Measurements from ENCODE around the gene PINLYP. TPM values are rescaled to one million over a fixed set of nuclear protein-coding genes. Genes with fewer than 3 reads are reported as not detected.

The PINLYP gene
- total RNA-seq, 1 experiment from 2014 or later: 0.17 TPM

DNA sequence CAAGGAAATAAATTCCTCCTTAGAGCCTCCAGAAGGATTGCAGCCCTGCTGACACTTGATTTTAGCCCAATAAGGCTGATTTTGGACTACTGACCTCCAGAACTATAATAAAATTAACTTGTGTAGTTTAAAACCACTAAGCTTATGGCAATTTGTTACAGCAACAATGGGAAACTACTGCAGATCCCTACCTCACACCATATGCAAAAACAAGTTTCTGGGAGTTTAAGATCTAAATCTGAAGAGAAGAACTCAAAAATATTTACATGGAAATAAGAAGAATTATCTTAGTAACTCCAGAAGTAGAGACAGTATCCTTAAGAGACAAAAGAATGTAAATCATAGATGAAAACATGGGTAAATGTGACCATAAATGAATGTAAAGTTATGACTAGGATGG, 36.7 kb upstream of the PINLYP start:
- TF ChIP-seq CEBPB (IDR thresholded peaks at IDR 0.05; ENCODE audit: low read depth): no peak
- no peak for TF ChIP-seq EZH2 (IDR thresholded peaks at IDR 0.05)
- no peak for TF ChIP-seq EGR1 (IDR thresholded peaks at IDR 0.05; ENCODE audit: low read depth)
- TF ChIP-seq REST (IDR thresholded peaks at IDR 0.05; ENCODE audit: low read depth): no peak
- no peak for TF ChIP-seq TCF7L2 (IDR thresholded peaks at IDR 0.05; ENCODE audit: borderline replicate concordance, extremely low read depth, insufficient read depth, insufficient read length)
- TF ChIP-seq POLR2A (IDR thresholded peaks at IDR 0.05; ENCODE audit: borderline replicate concordance, extremely low read depth, insufficient read depth, insufficient read length): no peak
- DNase-seq (ENCODE audit: low read depth, low spot score): no peak
- H3K4me3 ChIP-seq (replicated peaks in 1 of 2; ENCODE audit: low read depth in 1 of 2, low read length in 2 of 2): no peak overlapping the region
- H3K4me2 ChIP-seq (ENCODE audit: low read length): no peak overlapping the region
- RAD21 ChIA-PET (ENCODE audit: low non-redundant PET in 1 of 2, low total read pairs in 2 of 2, uncharacterized antibody in 2 of 2, unreplicated experiment in 2 of 2): no interaction called here
- no peaks in the 10 kb centered on the region for H3K27me3 ChIP-seq (ENCODE audit: insufficient read depth, low read length)
- no peaks in the 10 kb centered on the region for H3K9me2 ChIP-seq (ENCODE audit: insufficient read depth)
- no peaks in the 10 kb centered on the region for H4K20me1 ChIP-seq (ENCODE audit: insufficient read depth)
- no peaks in the 10 kb centered on the region for H3K9me3 ChIP-seq (ENCODE audit: control insufficient read depth in 1 of 2, insufficient read depth in 1 of 2, low read depth in 1 of 2, low read length in 2 of 2)
- H2AFZ ChIP-seq (ENCODE audit: low read depth, low read length, poor library complexity, severe bottlenecking): no peak overlapping the region
- peaks cover 3 to 14% of the 10 kb centered on the region in 2 experiments; a peak in 3 of 4 replicates for H3K36me3 ChIP-seq (ENCODE audit: control insufficient read depth in 1 of 2, insufficient read depth in 2 of 2, low read length in 2 of 2)
- no TSS peak for BruUV-seq (replicated peaks)
- no peaks in the 10 kb centered on the region for H3K79me2 ChIP-seq (ENCODE audit: insufficient read depth, low read length)
- intact Hi-C loops (cut with micrococcal nuclease): loop anchor here (5.0 to 10.0 kb wide), 2 partner anchors 126 to 183 kb away; no protein-coding TSS in a partner anchor
- peaks cover 6 to 7% of the 10 kb centered on the region in 2 experiments; a peak in 3 of 4 replicates for H3K4me1 ChIP-seq (ENCODE audit: control insufficient read depth in 1 of 2, insufficient read depth in 2 of 2, low read length in 2 of 2)
- POLR2A ChIA-PET: no interaction called here
- ATAC-seq: no peak
- CTCF ChIA-PET: interaction anchor here (4.5 kb wide), 1 partner anchor 17 kb away, joined by 18 read pairs; no protein-coding TSS in a partner anchor
- no peak overlapping the region for H3K27ac ChIP-seq (ENCODE audit: low read depth, low read length)
- H3K9ac ChIP-seq (ENCODE audit: low read length): no peak overlapping the region

DNA sequence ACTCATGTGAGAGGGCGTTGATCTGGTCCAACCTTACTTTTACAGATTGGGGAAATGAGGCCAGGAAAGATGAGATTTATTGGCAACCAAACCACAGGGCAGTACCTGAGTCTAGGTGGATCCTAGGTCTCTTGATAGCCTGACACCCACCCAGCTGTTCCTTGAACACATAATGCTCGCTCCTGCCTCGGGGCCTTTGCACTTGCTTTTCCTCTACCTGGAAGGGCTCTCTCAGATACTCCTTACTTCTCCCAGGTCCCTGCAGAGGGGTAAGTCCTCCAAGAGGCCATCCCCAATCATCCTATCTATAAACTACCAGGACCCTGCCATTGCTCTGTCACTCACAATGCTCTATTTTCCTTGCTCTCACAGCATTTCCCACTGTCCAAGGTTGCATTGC, 35.2 kb upstream of the PINLYP start:
- H3K27me3 ChIP-seq (ENCODE audit: insufficient read depth, low read length): no peaks in the 10 kb centered on the region
- no peak for DNase-seq (ENCODE audit: low read depth, low spot score)
- H3K4me1 ChIP-seq (ENCODE audit: control insufficient read depth in 1 of 2, insufficient read depth in 2 of 2, low read length in 2 of 2): no peaks in the 10 kb centered on the region
- H3K4me2 ChIP-seq (ENCODE audit: low read length): no peak overlapping the region
- no peaks in the 10 kb centered on the region for H4K20me1 ChIP-seq (ENCODE audit: insufficient read depth)
- ChIA-PET POLR2A (no interaction called here), CTCF (no interaction called here), RAD21 (ENCODE audit: low non-redundant PET in 1 of 2, low total read pairs in 2 of 2, uncharacterized antibody in 2 of 2, unreplicated experiment in 2 of 2) (no interaction called here)
- intact Hi-C loops (cut with micrococcal nuclease): no loop called here
- H2AFZ ChIP-seq (ENCODE audit: low read depth, low read length, poor library complexity, severe bottlenecking): no peak overlapping the region
- H3K9me2 ChIP-seq (ENCODE audit: insufficient read depth): no peaks in the 10 kb centered on the region
- H3K79me2 ChIP-seq (ENCODE audit: insufficient read depth, low read length): no peaks in the 10 kb centered on the region
- BruUV-seq (replicated peaks): no TSS peak
- no peak for ATAC-seq
- H3K27ac ChIP-seq (ENCODE audit: low read depth, low read length): no peak overlapping the region
- no peaks in the 10 kb centered on the region for H3K9me3 ChIP-seq (ENCODE audit: control insufficient read depth in 1 of 2, insufficient read depth in 1 of 2, low read depth in 1 of 2, low read length in 2 of 2)
- no peak overlapping the region for H3K4me3 ChIP-seq (replicated peaks in 1 of 2; ENCODE audit: low read depth in 1 of 2, low read length in 2 of 2)
- H3K9ac ChIP-seq (ENCODE audit: low read length): no peak overlapping the region
- peaks cover 3 to 14% of the 10 kb centered on the region in 2 experiments; a peak in 3 of 4 replicates for H3K36me3 ChIP-seq (ENCODE audit: control insufficient read depth in 1 of 2, insufficient read depth in 2 of 2, low read length in 2 of 2)
- TF ChIP-seq EZH2phosphoT487 (IDR thresholded peaks at IDR 0.05; ENCODE audit: borderline replicate concordance) (no peak), CBX3 (IDR thresholded peaks at IDR 0.05; ENCODE audit: low read depth) (no peak), EGR1 (IDR thresholded peaks at IDR 0.05; ENCODE audit: low read depth) (no peak), EZH2 (IDR thresholded peaks at IDR 0.05) (no peak), CEBPB (IDR thresholded peaks at IDR 0.05; ENCODE audit: low read depth) (no peak)
- TF ChIP-seq, protein P1, sequence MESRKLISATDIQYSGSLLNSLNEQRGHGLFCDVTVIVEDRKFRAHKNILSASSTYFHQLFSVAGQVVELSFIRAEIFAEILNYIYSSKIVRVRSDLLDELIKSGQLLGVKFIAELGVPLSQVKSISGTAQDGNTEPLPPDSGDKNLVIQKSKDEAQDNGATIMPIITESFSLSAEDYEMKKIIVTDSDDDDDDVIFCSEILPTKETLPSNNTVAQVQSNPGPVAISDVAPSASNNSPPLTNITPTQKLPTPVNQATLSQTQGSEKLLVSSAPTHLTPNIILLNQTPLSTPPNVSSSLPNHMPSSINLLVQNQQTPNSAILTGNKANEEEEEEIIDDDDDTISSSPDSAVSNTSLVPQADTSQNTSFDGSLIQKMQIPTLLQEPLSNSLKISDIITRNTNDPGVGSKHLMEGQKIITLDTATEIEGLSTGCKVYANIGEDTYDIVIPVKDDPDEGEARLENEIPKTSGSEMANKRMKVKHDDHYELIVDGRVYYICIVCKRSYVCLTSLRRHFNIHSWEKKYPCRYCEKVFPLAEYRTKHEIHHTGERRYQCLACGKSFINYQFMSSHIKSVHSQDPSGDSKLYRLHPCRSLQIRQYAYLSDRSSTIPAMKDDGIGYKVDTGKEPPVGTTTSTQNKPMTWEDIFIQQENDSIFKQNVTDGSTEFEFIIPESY (IDR thresholded peaks at IDR 0.05; ENCODE audit: extremely low read depth, insufficient replicate concordance, low read length): no peak
- TF ChIP-seq, protein P2, sequence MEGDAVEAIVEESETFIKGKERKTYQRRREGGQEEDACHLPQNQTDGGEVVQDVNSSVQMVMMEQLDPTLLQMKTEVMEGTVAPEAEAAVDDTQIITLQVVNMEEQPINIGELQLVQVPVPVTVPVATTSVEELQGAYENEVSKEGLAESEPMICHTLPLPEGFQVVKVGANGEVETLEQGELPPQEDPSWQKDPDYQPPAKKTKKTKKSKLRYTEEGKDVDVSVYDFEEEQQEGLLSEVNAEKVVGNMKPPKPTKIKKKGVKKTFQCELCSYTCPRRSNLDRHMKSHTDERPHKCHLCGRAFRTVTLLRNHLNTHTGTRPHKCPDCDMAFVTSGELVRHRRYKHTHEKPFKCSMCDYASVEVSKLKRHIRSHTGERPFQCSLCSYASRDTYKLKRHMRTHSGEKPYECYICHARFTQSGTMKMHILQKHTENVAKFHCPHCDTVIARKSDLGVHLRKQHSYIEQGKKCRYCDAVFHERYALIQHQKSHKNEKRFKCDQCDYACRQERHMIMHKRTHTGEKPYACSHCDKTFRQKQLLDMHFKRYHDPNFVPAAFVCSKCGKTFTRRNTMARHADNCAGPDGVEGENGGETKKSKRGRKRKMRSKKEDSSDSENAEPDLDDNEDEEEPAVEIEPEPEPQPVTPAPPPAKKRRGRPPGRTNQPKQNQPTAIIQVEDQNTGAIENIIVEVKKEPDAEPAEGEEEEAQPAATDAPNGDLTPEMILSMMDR (IDR thresholded peaks at IDR 0.05 in 2 of 3, conservative IDR thresholded peaks at IDR 0.05 in 1 of 3; ENCODE audit: borderline replicate concordance in 1 of 3, insufficient read depth in 1 of 3, low read depth in 2 of 3, low read length in 2 of 3): no peak
- TF ChIP-seq, protein P3, sequence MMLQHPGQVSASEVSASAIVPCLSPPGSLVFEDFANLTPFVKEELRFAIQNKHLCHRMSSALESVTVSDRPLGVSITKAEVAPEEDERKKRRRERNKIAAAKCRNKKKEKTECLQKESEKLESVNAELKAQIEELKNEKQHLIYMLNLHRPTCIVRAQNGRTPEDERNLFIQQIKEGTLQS (IDR thresholded peaks at IDR 0.05): no peak

Data from HCT116 (cell line).